Large intestine (tissue), 3 donors: ENCODE results near the gene NIP7. TPM values are rescaled to one million over a fixed set of nuclear protein-coding genes. Genes with fewer than 3 reads are reported as not detected.
A peak's percentile ranks its signal among the peaks of the same experiment; 100 is the strongest.

Source experiments
- DNase-seq, 2 donors: peaks; one replicate each; pipeline versions ENCODE4 v3.0.0 to v3.0.0-alpha.2; 2013
- H3K27ac ChIP-seq: one replicate; pipeline ENCODE4 v1.5.1; 2013; ENCODE audit warnings: low read length
- H3K27me3 ChIP-seq: 2 replicates; pipeline ENCODE4 v1.6.1; 2013; ENCODE audit warnings: low read length; ENCODE audit not compliant: control insufficient read depth, insufficient read depth
- H3K36me3 ChIP-seq: 2 replicates; pipeline ENCODE4 v1.6.1; 2013; ENCODE audit warnings: low read length; ENCODE audit not compliant: control insufficient read depth, insufficient read depth
- H3K4me1 ChIP-seq: one replicate; pipeline ENCODE4 v1.6.1; 2013; ENCODE audit warnings: low read length; ENCODE audit not compliant: control insufficient read depth, insufficient read depth
- H3K4me3 ChIP-seq: one replicate; pipeline ENCODE4 v1.5.1; 2013; ENCODE audit warnings: low read length
- H3K9me3 ChIP-seq: one replicate; pipeline ENCODE4 v1.6.1; 2013; ENCODE audit warnings: mild to moderate bottlenecking, low read depth, low read length, moderate library complexity; ENCODE audit not compliant: control insufficient read depth
- WGBS: methylation state at CpG from one replicate; pipeline ENCODE4 v1.1.5; 2013; ENCODE audit warnings: low lambda C conversion rate; ENCODE audit not compliant: insufficient coverage; 5-methylcytosine and 5-hydroxymethylcytosine counted together
- polyA plus RNA-seq: library from polyadenylated mRNA; unstranded; fragments of 120-200 nt; gene quantifications from one replicate; pipeline ENCODE4 v1.2.1, GENCODE V29; 2013

The NIP7 gene
- polyA plus RNA-seq, 1 donor = 25.5 TPM

DNA sequence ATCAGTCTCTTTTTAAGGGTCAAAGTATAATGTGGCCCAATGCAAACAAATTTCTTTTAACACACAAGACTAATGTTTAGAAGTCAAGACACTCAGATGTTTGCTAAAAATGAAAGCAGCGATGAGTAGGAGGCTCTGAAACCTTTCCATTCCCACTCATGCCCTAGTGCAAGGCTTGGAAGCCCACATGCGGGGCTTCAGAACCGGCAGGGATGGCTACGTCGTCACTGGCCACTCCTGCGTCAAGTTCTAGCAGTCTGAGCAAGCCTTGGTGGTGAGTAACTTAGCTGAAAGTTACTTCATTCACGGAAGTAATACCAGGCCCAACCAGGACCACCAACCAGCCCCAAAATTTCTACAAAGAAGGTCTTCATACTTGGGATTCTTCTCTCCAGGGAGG, 26.9 kb downstream of the NIP7 start:
- H3K27me3 ChIP-seq = no peaks in the 10 kb centered on the region
- H3K36me3 ChIP-seq = peaks cover 64% of the 10 kb centered on the region
- H3K27ac ChIP-seq = no peak overlapping the region
- no peak for DNase-seq
- no peaks in the 10 kb centered on the region for H3K9me3 ChIP-seq
- no CpG with 5 or more reads among the region's 7 CpGs for WGBS
- H3K4me3 ChIP-seq = no peak overlapping the region
- H3K4me1 ChIP-seq = no peaks in the 10 kb centered on the region

DNA sequence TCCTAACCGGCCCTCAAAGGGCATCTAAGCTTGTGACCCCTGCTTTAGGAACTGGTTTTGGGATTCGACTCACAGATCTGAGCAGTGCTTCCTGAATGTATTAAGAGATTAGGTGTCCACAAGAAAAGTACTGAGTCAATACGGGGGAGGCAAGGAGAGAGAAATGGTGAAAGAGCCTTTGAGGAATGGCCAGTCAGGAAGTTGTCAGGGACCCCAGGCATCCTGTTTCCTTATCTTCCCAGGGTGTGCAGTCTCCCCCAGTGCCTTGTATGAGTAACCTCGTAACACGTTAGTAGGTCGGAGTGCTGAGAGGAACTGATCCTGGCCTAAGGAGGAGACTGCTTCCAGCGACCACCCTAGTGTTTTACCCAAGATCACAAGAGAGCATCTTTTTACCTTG, 28.4 kb downstream of the NIP7 start:
- H3K27ac ChIP-seq = no peak overlapping the region
- no CpG with 5 or more reads among the region's 7 CpGs for WGBS
- DNase-seq = no peak

DNA sequence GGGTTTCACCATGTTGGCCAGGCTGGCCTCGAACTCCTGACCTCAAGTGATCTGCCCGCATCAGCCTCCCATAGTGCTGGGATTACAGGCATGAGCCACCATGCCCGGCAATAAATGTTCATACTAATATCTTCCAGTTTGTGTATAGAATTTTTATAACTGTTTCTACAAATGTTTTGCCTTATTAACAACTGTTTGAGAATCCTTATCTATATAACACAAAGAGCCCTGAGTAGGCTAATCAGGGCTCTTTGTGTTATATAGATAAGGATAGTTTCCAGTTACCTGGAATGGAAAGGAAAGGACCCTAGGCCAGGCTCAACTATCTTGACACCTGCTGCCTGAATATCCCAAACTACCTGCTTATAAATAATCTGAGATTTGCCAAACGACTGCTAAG, 29.3 kb downstream of the NIP7 start:
- H3K27ac ChIP-seq = no peak overlapping the region
- no peaks in the 10 kb centered on the region for H3K27me3 ChIP-seq
- H3K4me3 ChIP-seq = no peak overlapping the region
- DNase-seq = no peak
- H3K9me3 ChIP-seq = no peaks in the 10 kb centered on the region
- WGBS = 60% methylated on average over 1 of the region's 4 CpGs
- peaks cover 67% of the 10 kb centered on the region for H3K36me3 ChIP-seq
- H3K4me1 ChIP-seq = peaks cover 11% of the 10 kb centered on the region

More for the DNA sequence above, 28.4 kb downstream of the NIP7 start:
- Histone ChIP-seq H3K4me1 (peaks cover 5% of the 10 kb centered on the region), H3K9me3 (no peaks in the 10 kb centered on the region), H3K4me3 (no peak overlapping the region), H3K36me3 (peaks cover 67% of the 10 kb centered on the region), H3K27me3 (no peaks in the 10 kb centered on the region)

DNA sequence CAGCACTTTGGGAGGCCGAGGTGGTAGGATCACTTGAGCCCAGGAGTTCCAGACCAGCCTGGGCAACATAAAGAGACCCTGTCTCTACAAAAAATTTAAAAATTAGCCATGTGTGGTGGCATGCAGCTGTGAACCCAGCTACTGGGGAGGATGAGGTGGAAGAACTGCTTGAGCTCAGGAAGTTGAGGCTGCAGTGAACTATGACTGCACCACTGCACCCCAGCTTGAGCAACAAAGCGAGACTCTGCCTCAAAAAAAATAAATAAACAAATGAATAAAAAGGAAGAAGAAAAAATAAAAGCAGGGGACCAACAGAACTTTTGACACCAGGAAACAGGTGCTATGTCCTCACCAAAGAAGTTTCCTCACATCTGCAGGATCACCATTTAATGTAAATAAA, 32.0 kb downstream of the NIP7 start:
- Histone ChIP-seq H3K27ac (no peak overlapping the region), H3K9me3 (no peaks in the 10 kb centered on the region), H3K4me3 (no peak overlapping the region), H3K4me1 (peaks cover 12% of the 10 kb centered on the region), H3K27me3 (no peaks in the 10 kb centered on the region), H3K36me3 (peaks cover 44% of the 10 kb centered on the region)
- DNase-seq = no peak
- WGBS = no CpG with 5 or more reads among the region's 2 CpGs

DNA sequence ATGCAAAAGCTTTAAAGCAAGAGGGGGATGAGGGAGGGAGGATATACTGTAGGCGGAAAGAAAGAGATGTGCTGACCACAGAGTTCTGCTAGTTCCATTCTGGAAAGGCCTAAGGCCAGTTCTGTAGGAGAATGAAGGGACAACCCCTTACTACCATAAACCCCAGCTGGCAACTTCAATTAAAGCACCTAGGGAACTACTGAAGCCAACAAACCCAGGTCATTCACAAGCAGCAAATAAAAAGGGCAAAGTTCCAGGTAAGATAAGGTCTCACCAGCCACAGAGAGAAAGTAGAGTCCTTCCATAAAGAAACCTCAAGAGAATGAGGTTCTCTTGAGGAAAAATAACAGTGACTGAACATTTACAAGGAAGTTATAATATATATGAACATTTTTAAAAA, 33.4 kb downstream of the NIP7 start:
- WGBS = no CpG with 5 or more reads among the region's 1 CpG
- no peaks in the 10 kb centered on the region for H3K27me3 ChIP-seq
- no peak overlapping the region for H3K27ac ChIP-seq
- H3K4me1 ChIP-seq = peaks cover 12% of the 10 kb centered on the region
- peak; percentile 84 to 92 for DNase-seq
- no peak overlapping the region for H3K4me3 ChIP-seq
- no peaks in the 10 kb centered on the region for H3K9me3 ChIP-seq
- H3K36me3 ChIP-seq = peaks cover 33% of the 10 kb centered on the region

DNA sequence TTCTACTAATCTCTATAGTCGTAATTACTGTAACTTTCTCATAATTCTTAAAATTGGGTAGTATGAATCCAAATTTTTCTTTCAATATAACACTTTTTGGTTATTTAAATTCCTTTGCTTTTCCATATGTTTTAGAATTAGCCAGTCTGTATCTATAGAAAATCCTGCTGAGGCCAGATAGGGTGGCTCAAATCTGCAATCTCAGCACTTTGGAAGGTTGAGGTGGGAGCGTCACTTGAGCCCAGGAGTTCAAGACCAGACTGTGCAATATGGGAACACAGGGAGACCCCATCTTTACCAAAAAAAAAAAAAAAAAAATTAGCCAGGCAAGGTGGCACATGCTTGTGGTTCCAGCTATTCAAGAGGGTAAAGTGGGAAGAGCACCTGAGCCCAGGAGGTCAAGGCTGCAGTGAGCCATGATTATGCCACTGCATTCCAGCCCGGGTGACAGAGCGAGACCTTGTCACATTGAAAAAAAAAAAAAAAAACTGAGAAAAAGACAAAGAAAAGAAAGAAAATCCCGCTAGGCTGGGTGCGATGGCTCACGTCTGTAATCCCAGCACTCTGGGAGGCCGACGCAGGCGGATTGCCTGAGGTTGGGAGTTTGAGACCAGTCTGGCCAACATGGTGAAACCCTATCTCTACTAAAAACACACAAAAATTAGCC, 37.0 kb downstream of the NIP7 start:
- Histone ChIP-seq H3K27ac (no peak overlapping the region), H3K27me3 (no peaks in the 10 kb centered on the region), H3K9me3 (no peaks in the 10 kb centered on the region), H3K4me3 (no peak overlapping the region), H3K4me1 (peaks cover 12% of the 10 kb centered on the region), H3K36me3 (peaks cover 26% of the 10 kb centered on the region)
- WGBS = 100% methylated on average over 1 of the region's 10 CpGs
- DNase-seq = no peak

DNA sequence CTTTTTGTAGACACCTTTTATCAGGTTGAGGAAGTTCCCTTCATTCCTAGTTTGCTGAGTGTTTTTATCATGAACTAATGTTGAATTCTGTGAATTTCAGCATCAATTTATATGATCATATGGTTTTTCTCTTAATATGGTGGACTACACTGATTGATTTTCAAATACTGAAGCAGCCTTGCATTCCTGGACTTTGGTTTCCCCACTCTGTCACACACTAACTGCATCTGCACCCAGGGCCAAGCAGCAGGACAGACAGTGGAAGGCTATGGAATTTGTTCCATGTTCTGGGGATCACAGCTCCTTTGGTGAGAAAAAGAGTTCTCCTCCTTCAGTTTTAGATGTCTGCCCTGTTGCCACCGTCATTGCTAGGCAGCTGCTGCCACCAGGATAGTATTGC, 38.5 kb downstream of the NIP7 start:
- Histone ChIP-seq H3K9me3 (no peaks in the 10 kb centered on the region), H3K27me3 (no peaks in the 10 kb centered on the region), H3K4me3 (no peak overlapping the region), H3K36me3 (peaks cover 36% of the 10 kb centered on the region), H3K4me1 (peaks cover 6% of the 10 kb centered on the region), H3K27ac (no peak overlapping the region)
- no CpG with 5 or more reads among the region's 1 CpG for WGBS
- DNase-seq = no peak

DNA sequence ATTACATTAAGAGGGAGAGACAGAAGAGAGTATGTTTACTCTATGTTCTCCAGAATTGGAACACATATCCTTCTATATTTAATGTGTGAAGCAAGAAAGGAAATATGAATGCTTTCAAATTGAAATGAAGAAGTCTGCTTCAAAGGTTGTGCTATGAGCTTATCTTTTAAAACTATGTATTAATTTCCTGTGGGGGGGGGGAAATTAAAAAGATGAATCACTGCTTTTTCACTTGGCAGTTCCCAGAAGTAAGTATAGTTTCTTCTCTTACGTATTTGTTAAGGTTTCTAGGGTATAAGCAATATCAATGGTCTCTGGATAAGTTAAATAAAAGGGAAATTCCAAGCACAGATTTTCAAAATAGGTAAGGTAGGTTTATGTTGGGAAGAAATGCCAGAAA, 39.2 kb downstream of the NIP7 start:
- Histone ChIP-seq H3K4me1 (peaks cover 1% of the 10 kb centered on the region), H3K4me3 (no peak overlapping the region), H3K27ac (no peak overlapping the region), H3K36me3 (peaks cover 36% of the 10 kb centered on the region), H3K27me3 (no peaks in the 10 kb centered on the region), H3K9me3 (no peaks in the 10 kb centered on the region)
- DNase-seq = no peak
- 80% methylated on average over 1 of the region's 1 CpG for WGBS

DNA sequence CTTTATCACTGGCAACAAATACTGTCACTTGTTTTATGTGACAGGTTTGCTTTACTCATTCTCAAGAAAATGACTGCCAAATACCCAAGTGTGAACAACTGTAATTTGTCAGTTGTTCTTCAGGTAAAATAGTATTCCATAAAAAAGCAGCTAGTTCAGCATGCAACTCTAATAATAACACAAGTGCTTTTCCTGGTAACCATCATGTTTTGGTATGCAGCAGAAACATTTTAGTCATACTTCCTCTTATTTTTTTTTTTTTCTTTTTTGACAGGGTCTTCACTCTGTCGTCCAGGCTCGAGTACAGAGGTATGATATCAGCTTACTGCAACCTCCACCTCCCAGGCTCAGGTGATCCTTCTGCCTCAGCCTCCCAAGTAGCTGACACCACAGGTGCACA, 41.7 kb downstream of the NIP7 start:
- no peak for DNase-seq
- Histone ChIP-seq H3K9me3 (no peaks in the 10 kb centered on the region), H3K27me3 (no peaks in the 10 kb centered on the region), H3K36me3 (peaks cover 40% of the 10 kb centered on the region), H3K4me1 (peaks cover 3% of the 10 kb centered on the region), H3K4me3 (no peak overlapping the region), H3K27ac (no peak overlapping the region)
- WGBS = no CpG with 5 or more reads among the region's 2 CpGs

DNA sequence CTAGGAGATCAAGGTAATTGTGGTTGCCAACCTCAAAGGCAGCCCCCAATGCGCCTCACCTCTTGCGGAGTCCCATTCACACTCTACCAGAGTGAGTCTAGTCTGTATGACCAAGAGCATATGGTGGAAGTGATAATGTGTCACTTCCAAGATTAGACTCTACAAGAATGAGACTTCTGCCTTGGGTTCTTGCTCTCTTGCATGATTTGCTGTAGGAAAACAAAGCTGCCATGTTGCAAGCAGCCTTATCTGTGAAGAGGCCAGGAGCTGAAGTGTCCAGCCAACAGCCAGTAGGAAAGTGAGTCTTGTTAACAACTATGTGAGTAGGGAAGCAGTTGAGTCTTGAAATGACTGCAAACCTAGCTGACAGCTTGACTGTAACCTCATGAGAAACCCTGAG, 42.8 kb downstream of the NIP7 start:
- Histone ChIP-seq H3K9me3 (no peaks in the 10 kb centered on the region), H3K36me3 (peaks cover 40% of the 10 kb centered on the region), H3K4me3 (no peak overlapping the region), H3K27me3 (no peaks in the 10 kb centered on the region), H3K4me1 (peaks cover 3% of the 10 kb centered on the region), H3K27ac (no peak overlapping the region)
- DNase-seq = no peak
- WGBS = no CpG with 5 or more reads among the region's 2 CpGs

DNA sequence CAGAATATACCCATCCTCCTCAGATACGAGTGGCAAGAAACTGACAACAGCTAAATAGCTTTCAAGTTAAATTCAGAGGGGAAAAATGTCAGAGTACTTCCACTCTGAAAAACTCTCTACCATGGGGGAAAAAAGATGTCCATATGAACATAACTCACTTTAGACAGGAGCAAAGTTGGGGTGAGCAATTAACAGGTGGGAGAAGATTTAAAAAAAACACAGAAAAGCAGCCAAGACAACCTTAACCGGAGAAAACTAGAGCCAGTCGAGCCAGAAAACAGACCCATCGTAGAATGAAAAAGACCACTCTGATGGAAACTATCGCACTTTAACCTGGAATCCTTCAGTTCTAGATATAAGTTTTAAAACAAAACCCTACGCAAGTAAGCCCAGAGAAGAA, 45.4 kb downstream of the NIP7 start:
- peaks cover 25% of the 10 kb centered on the region for H3K36me3 ChIP-seq
- H3K27me3 ChIP-seq = no peaks in the 10 kb centered on the region
- DNase-seq = no peak
- 8% methylated on average over 2 of the region's 6 CpGs for WGBS
- peak overlapping the region; percentile 62 for H3K27ac ChIP-seq
- no peaks in the 10 kb centered on the region for H3K9me3 ChIP-seq
- H3K4me1 ChIP-seq = peaks cover 3% of the 10 kb centered on the region
- peak overlapping the region; percentile 52 for H3K4me3 ChIP-seq
